GM19397 (cell line): Measurements from ENCODE around the gene KIRREL3.

Experiments
- ATAC-seq: cut with Tn5 transposase; IDR thresholded peaks from one replicate; pipeline ENCODE4 v1.9.1; 2021; ENCODE audit warnings: mild to moderate bottlenecking, moderate library complexity; ENCODE audit not compliant: unreplicated experiment

The KIRREL3 gene

GRCh38 chr11:126804363-126804762 is 196.2 kb downstream of the KIRREL3 start:
- no peak for ATAC-seq

- no peak for ATAC-seq
Observed at GRCh38 chr11:126800009-126800408, 200.6 kb downstream of the KIRREL3 start.

GRCh38 chr11:126797457-126798169 is 203.0 kb downstream of the KIRREL3 start:
- no peak for ATAC-seq

GRCh38 chr11:126793596-126793995 is 207.0 kb downstream of the KIRREL3 start:
- ATAC-seq: no peak

- no peak for ATAC-seq
Observed at GRCh38 chr11:126791991-126792390, 208.6 kb downstream of the KIRREL3 start.

GRCh38 chr11:126791446-126791845 is 209.1 kb downstream of the KIRREL3 start:
- ATAC-seq: no peak

GRCh38 chr11:126790550-126791081 is 210.0 kb downstream of the KIRREL3 start:
- ATAC-seq: no peak

- no peak for ATAC-seq
Observed at GRCh38 chr11:126782810-126783209, 217.8 kb downstream of the KIRREL3 start.

GRCh38 chr11:126781942-126782341 is 218.6 kb downstream of the KIRREL3 start:
- ATAC-seq: no peak

- ATAC-seq: no peak
Observed at GRCh38 chr11:126776119-126776518, 224.5 kb downstream of the KIRREL3 start.

GRCh38 chr11:126772267-126772666 is 228.3 kb downstream of the KIRREL3 start:
- ATAC-seq: no peak

GRCh38 chr11:126768702-126769101 is 231.9 kb downstream of the KIRREL3 start:
- no peak for ATAC-seq

GRCh38 chr11:126766440-126766839 is 234.1 kb downstream of the KIRREL3 start:
- ATAC-seq: no peak

- no peak for ATAC-seq
Observed at GRCh38 chr11:126765196-126765595, 235.4 kb downstream of the KIRREL3 start.

GRCh38 chr11:126764231-126764630 is 236.3 kb downstream of the KIRREL3 start:
- ATAC-seq: no peak

- no peak for ATAC-seq
Observed at GRCh38 chr11:126756855-126757254, 243.7 kb downstream of the KIRREL3 start.

GRCh38 chr11:126756421-126756820 is 244.1 kb downstream of the KIRREL3 start:
- ATAC-seq: no peak

- no peak for ATAC-seq
Observed at GRCh38 chr11:126755526-126755925, 245.0 kb downstream of the KIRREL3 start.

- no peak for ATAC-seq
Observed at GRCh38 chr11:126754591-126755426, 245.8 kb downstream of the KIRREL3 start.

- no peak for ATAC-seq
Observed at GRCh38 chr11:126753990-126754389, 246.6 kb downstream of the KIRREL3 start.

- no peak for ATAC-seq
Observed at GRCh38 chr11:126751242-126751641, 249.3 kb downstream of the KIRREL3 start.

GRCh38 chr11:126748793-126749192 is 251.8 kb downstream of the KIRREL3 start:
- ATAC-seq: no peak
